ENCODE measurements around the gene METTL26. TPM values are rescaled to one million over a fixed set of nuclear protein-coding genes. Genes with fewer than 3 reads are reported as not detected.

METTL26 gene
- total and polyA plus RNA-seq, 9 of the 15 experiments (the other 6 are each of a cell fraction or from before 2014, with no cell fraction given) = 7.3 to 262 (median 80.9) TPM

DNA sequence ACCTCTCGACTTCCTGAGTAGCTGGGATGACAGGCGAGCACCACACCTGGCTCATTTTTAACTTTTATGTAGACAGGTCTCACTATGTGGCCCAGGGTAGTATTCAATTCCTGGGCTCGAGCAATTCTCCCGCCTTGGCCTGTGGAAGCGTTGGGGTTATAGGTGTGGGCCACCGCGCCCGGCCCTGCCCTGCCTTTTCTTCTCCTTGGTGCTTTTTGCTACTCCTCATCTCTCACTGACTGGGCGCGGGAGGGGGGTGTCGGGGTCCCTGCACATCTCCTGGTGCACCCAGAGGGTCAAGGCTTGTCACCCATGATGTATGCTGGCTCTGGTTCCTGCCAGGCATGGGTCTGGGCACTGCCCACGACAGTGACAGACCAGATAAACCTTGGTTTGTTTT, 8.5 kb upstream of the METTL26 start:
- Histone ChIP-seq H3K79me2 (ENCODE audit: control insufficient read depth, insufficient read depth, low read length) (peaks cover 59% of the 10 kb centered on the region), H3K9me1 (ENCODE audit: control insufficient read depth, insufficient read depth, low read length) (no peaks in the 10 kb centered on the region), H3K27ac (ENCODE audit: extremely low read depth, low read depth, low read length) (no peak overlapping the region; the same call in 2 of the 3 replicates), H3K36me3 (ENCODE audit: control insufficient read depth, insufficient read depth, low read length) (peaks cover 51% of the 10 kb centered on the region; the same call in 2 of the 3 replicates), H2AFZ (ENCODE audit: low read depth, low read length) (no peak overlapping the region), H3K27me3 (ENCODE audit: control insufficient read depth in 2 of 2, insufficient read depth in 2 of 2, low read length in 2 of 2) (no peaks in the 10 kb centered on the region), H3K4me1 (replicated peaks in 1 of 2; ENCODE audit: control insufficient read depth in 2 of 2, insufficient read depth in 2 of 2, low read length in 2 of 2) (peaks cover 7 to 86% of the 10 kb centered on the region in 2 experiments; a peak in 3 of 5 replicates), H3K9ac (ENCODE audit: insufficient read depth in 1 of 2, low read depth in 2 of 2, low read length in 2 of 2) (no peak overlapping the region; a peak in 1 of 4 replicates), H3K4me2 (ENCODE audit: insufficient read depth, low read length) (no peak overlapping the region), H3K9me3 (replicated peaks; ENCODE audit: control insufficient read depth, insufficient read depth, low read depth, low read length) (no peaks in the 10 kb centered on the region), H4K20me1 (replicated peaks; ENCODE audit: control insufficient read depth, insufficient read depth, low read length) (no peaks in the 10 kb centered on the region), H3K4me3 (no peak overlapping the region)
- CTCF ChIA-PET (ENCODE audit: low intra/inter-chr PET ratio) = no interaction called here
- DNase-seq (ENCODE audit: extremely low read depth in 1 of 4, low spot score in 3 of 4) (no peak), FAIRE-seq (no peak), ATAC-seq (no peak)
- POLR2A ChIA-PET = no interaction called here
- in situ Hi-C loops (cut with MboI) = no loop called here
- intact Hi-C loops (cut with micrococcal nuclease) = no loop called here
- no TSS peak for BruUV-seq (replicated peaks)
- WGBS (ENCODE audit: insufficient coverage, low coverage, missing lambda C conversion rate) = 95% methylated on average over 9 of the region's 12 CpGs
- no peak for TF ChIP-seq ZNF184 (CRISPR knock-in tag; IDR thresholded peaks at IDR 0.05)
- TF ChIP-seq, protein P1, sequence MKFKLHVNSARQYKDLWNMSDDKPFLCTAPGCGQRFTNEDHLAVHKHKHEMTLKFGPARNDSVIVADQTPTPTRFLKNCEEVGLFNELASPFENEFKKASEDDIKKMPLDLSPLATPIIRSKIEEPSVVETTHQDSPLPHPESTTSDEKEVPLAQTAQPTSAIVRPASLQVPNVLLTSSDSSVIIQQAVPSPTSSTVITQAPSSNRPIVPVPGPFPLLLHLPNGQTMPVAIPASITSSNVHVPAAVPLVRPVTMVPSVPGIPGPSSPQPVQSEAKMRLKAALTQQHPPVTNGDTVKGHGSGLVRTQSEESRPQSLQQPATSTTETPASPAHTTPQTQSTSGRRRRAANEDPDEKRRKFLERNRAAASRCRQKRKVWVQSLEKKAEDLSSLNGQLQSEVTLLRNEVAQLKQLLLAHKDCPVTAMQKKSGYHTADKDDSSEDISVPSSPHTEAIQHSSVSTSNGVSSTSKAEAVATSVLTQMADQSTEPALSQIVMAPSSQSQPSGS (CRISPR knock-in tag; IDR thresholded peaks at IDR 0.05) = no peak
- TF ChIP-seq CHD2 (IDR thresholded peaks at IDR 0.05; ENCODE audit: low read depth, low read length) = no peak
- no peak for TF ChIP-seq SRSF1 (IDR thresholded peaks at IDR 0.05; ENCODE audit: low read depth, low read length)
- TF ChIP-seq, protein P2, sequence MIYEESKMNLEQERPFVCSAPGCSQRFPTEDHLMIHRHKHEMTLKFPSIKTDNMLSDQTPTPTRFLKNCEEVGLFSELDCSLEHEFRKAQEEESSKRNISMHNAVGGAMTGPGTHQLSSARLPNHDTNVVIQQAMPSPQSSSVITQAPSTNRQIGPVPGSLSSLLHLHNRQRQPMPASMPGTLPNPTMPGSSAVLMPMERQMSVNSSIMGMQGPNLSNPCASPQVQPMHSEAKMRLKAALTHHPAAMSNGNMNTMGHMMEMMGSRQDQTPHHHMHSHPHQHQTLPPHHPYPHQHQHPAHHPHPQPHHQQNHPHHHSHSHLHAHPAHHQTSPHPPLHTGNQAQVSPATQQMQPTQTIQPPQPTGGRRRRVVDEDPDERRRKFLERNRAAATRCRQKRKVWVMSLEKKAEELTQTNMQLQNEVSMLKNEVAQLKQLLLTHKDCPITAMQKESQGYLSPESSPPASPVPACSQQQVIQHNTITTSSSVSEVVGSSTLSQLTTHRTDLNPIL (CRISPR knock-in tag; IDR thresholded peaks at IDR 0.05) = no peak
- no peak for TF ChIP-seq STAG1 (CRISPR knock-in tag; IDR thresholded peaks at IDR 0.05; ENCODE audit: borderline replicate concordance)
- no peak for TF ChIP-seq NFIX (CRISPR knock-in tag; IDR thresholded peaks at IDR 0.05; ENCODE audit: low read depth)
- TF ChIP-seq CEBPZ (IDR thresholded peaks at IDR 0.05; ENCODE audit: borderline replicate concordance, low read depth, low read length) = no peak
- no peak for TF ChIP-seq GATAD2B (IDR thresholded peaks at IDR 0.05; ENCODE audit: borderline replicate concordance)
- no peak for TF ChIP-seq RB1 (IDR thresholded peaks at IDR 0.05; ENCODE audit: low read depth)
- TF ChIP-seq, protein P3, sequence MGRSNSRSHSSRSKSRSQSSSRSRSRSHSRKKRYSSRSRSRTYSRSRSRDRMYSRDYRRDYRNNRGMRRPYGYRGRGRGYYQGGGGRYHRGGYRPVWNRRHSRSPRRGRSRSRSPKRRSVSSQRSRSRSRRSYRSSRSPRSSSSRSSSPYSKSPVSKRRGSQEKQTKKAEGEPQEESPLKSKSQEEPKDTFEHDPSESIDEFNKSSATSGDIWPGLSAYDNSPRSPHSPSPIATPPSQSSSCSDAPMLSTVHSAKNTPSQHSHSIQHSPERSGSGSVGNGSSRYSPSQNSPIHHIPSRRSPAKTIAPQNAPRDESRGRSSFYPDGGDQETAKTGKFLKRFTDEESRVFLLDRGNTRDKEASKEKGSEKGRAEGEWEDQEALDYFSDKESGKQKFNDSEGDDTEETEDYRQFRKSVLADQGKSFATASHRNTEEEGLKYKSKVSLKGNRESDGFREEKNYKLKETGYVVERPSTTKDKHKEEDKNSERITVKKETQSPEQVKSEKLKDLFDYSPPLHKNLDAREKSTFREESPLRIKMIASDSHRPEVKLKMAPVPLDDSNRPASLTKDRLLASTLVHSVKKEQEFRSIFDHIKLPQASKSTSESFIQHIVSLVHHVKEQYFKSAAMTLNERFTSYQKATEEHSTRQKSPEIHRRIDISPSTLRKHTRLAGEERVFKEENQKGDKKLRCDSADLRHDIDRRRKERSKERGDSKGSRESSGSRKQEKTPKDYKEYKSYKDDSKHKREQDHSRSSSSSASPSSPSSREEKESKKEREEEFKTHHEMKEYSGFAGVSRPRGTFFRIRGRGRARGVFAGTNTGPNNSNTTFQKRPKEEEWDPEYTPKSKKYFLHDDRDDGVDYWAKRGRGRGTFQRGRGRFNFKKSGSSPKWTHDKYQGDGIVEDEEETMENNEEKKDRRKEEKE (IDR thresholded peaks at IDR 0.05; ENCODE audit: borderline replicate concordance in 1 of 2, control insufficient read depth in 1 of 2, low read depth in 2 of 2, low read length in 1 of 2) = no peak
- no peak for TF ChIP-seq RCOR1 (IDR thresholded peaks at IDR 0.05; ENCODE audit: borderline replicate concordance in 1 of 2, low read depth in 2 of 2, low read length in 2 of 2)
- TF ChIP-seq STAT5A (IDR thresholded peaks at IDR 0.05; ENCODE audit: borderline replicate concordance, low read length) = no peak
- TF ChIP-seq EHMT2 (IDR thresholded peaks at IDR 0.05) = no peak
